Gastrocnemius medialis (tissue), 4 donors: ENCODE measurements around the gene PDZRN3.

Experiments used
- POLR2A ChIP-seq, 2 donors: fragments of 450-650 bp; IDR thresholded peaks; one replicate each; pipeline ENCODE4 v1.6.1; 2017; ENCODE audit warnings: antibody characterized with exemption in 2 of 2, mild to moderate bottlenecking in 2 of 2, moderate library complexity in 2 of 2
- TF ChIP-seq, protein P1 (sequence below), 5 experiments: fragments of 450-650 bp in 3 of 5; fragments of 200-600 bp in 2 of 5; sonication (generic) in 2 of 5; IDR thresholded peaks in 4 of 5; conservative IDR thresholded peaks in 1 of 5; 1 replicate in 4 of 5; 2 replicates in 1 of 5; pipeline ENCODE4 v1.5.1; 2016 to 2019; ENCODE audit warnings: antibody characterized with exemption in 5 of 5, mild to moderate bottlenecking in 3 of 5, moderate library complexity in 3 of 5

DNA sequence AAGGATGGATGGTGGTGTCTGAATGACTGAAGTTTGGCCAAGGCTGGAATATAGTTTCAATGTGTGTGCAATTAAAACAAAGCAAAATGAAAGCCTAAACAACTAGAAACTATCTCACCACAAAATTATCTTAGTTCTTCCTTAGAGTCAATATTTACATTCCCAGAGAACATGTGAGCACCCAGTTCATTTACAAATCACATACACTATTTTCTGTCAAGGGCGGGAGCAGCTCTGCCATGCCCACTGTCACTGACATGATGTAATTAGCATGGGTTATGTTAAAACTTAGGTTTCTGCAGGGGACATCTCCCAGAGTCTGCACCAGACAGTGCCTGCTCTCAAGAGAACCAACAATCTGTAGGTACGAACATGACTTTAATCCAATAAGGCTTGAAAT is 65.0 kb downstream of the PDZRN3 start:
- TF ChIP-seq, protein P1, sequence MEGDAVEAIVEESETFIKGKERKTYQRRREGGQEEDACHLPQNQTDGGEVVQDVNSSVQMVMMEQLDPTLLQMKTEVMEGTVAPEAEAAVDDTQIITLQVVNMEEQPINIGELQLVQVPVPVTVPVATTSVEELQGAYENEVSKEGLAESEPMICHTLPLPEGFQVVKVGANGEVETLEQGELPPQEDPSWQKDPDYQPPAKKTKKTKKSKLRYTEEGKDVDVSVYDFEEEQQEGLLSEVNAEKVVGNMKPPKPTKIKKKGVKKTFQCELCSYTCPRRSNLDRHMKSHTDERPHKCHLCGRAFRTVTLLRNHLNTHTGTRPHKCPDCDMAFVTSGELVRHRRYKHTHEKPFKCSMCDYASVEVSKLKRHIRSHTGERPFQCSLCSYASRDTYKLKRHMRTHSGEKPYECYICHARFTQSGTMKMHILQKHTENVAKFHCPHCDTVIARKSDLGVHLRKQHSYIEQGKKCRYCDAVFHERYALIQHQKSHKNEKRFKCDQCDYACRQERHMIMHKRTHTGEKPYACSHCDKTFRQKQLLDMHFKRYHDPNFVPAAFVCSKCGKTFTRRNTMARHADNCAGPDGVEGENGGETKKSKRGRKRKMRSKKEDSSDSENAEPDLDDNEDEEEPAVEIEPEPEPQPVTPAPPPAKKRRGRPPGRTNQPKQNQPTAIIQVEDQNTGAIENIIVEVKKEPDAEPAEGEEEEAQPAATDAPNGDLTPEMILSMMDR (IDR thresholded peaks at IDR 0.05 in 4 of 5, conservative IDR thresholded peaks at IDR 0.05 in 1 of 5), result no peak
- TF ChIP-seq POLR2A (IDR thresholded peaks at IDR 0.05), result no peak
